Measurements from ENCODE around the gene SH3RF3. TPM values are rescaled to one million over a fixed set of nuclear protein-coding genes. Genes with fewer than 3 reads are reported as not detected.

Gene SH3RF3
- total RNA-seq, 1 experiment from 2014 or later: 1.0 TPM

- H3K9me3 Mint-ChIP-seq: peaks cover 19% of the 10 kb centered on the region
- POLR2A ChIA-PET: no interaction called here
- ATAC-seq: peak; percentile 46
Observed at GRCh38 chr2:109500910-109501309, 371.9 kb downstream of the SH3RF3 start.

GRCh38 chr2:109501461-109501860 lies 372.5 kb downstream of the SH3RF3 start:
- H3K9me3 Mint-ChIP-seq: peaks cover 17% of the 10 kb centered on the region
- H3K27ac Mint-ChIP-seq: no peak overlapping the region
- CTCF ChIA-PET: interaction anchor here (2.2 kb wide), 1 partner anchor 9 kb away, joined by 11 read pairs; no protein-coding TSS in a partner anchor
- H3K4me1 Mint-ChIP-seq: 0 out of 2 replicates have a peak, but pooled peaks cover 5% of the 10 kb centered on the region
- POLR2A ChIA-PET: no interaction called here
- H3K4me3 Mint-ChIP-seq: no peak overlapping the region
- no peak for TF ChIP-seq SP1 (CRISPR knock-in tag; conservative IDR thresholded peaks at IDR 0.05)
- no peak for TF ChIP-seq JAZF1 (CRISPR knock-in tag; IDR thresholded peaks at IDR 0.05)
- no peak for TF ChIP-seq MXD4 (CRISPR knock-in tag; IDR thresholded peaks at IDR 0.05; ENCODE audit: borderline replicate concordance)
- TF ChIP-seq FOXK1 (CRISPR knock-in tag; IDR thresholded peaks at IDR 0.05): no peak
- TF ChIP-seq ZBTB21 (CRISPR knock-in tag; IDR thresholded peaks at IDR 0.05; ENCODE audit: borderline replicate concordance): no peak
- DNase-seq (ENCODE audit: low spot score) (no peak), ATAC-seq (no peak)
- no peaks in the 10 kb centered on the region for H3K36me3 Mint-ChIP-seq
- H3K27me3 Mint-ChIP-seq (ENCODE audit: low read depth): no peaks in the 10 kb centered on the region

More at GRCh38 chr2:109500910-109501309, 371.9 kb downstream of the SH3RF3 start:
- Mint-ChIP-seq H3K4me1 (0 out of 2 replicates have a peak, but pooled peaks cover 5% of the 10 kb centered on the region), H3K27ac (no peak overlapping the region), H3K36me3 (0 out of 2 replicates have a peak, but pooled peaks cover 3% of the 10 kb centered on the region), H3K27me3 (ENCODE audit: low read depth) (no peaks in the 10 kb centered on the region), H3K4me3 (no peak overlapping the region)
- TF ChIP-seq SMAD4 (CRISPR knock-in tag; IDR thresholded peaks at IDR 0.05): no peak
- TF ChIP-seq ZNF423 (CRISPR knock-in tag; IDR thresholded peaks at IDR 0.05): no peak
- TF ChIP-seq HMGXB4 (CRISPR knock-in tag; IDR thresholded peaks at IDR 0.05): no peak
- no peak for TF ChIP-seq SMAD3 (CRISPR knock-in tag; IDR thresholded peaks at IDR 0.05; ENCODE audit: borderline replicate concordance)
- no peak for TF ChIP-seq ETV6 (CRISPR knock-in tag; IDR thresholded peaks at IDR 0.05)
- TF ChIP-seq TEAD4 (CRISPR knock-in tag; IDR thresholded peaks at IDR 0.05): no peak
- TF ChIP-seq ZSCAN18 (CRISPR knock-in tag; IDR thresholded peaks at IDR 0.05): no peak
- no peak for TF ChIP-seq EMX1 (CRISPR knock-in tag; IDR thresholded peaks at IDR 0.05)
- no peak for TF ChIP-seq E2F1 (CRISPR knock-in tag; IDR thresholded peaks at IDR 0.05)
- no peak for TF ChIP-seq MYBL2 (CRISPR knock-in tag; IDR thresholded peaks at IDR 0.05)
- TF ChIP-seq ZBTB21 (CRISPR knock-in tag; IDR thresholded peaks at IDR 0.05; ENCODE audit: borderline replicate concordance): no peak
- TF ChIP-seq GTF2I (CRISPR knock-in tag; conservative IDR thresholded peaks at IDR 0.05): no peak
- no peak for TF ChIP-seq ATF6 (CRISPR knock-in tag; IDR thresholded peaks at IDR 0.05)
- TF ChIP-seq CREB1 (CRISPR knock-in tag; IDR thresholded peaks at IDR 0.05): no peak
- TF ChIP-seq E2F4 (CRISPR knock-in tag; IDR thresholded peaks at IDR 0.05; ENCODE audit: borderline replicate concordance, low read depth): no peak
- TF ChIP-seq ATF1 (CRISPR knock-in tag; IDR thresholded peaks at IDR 0.05): no peak
- DNase-seq (ENCODE audit: low spot score): no peak
- CTCF ChIA-PET: interaction anchor here (2.2 kb wide), 1 partner anchor 9 kb away, joined by 11 read pairs; no protein-coding TSS in a partner anchor

Data from WTC11 (cell line).